ENCODE measurements around the gene CD79B.

DNA sequence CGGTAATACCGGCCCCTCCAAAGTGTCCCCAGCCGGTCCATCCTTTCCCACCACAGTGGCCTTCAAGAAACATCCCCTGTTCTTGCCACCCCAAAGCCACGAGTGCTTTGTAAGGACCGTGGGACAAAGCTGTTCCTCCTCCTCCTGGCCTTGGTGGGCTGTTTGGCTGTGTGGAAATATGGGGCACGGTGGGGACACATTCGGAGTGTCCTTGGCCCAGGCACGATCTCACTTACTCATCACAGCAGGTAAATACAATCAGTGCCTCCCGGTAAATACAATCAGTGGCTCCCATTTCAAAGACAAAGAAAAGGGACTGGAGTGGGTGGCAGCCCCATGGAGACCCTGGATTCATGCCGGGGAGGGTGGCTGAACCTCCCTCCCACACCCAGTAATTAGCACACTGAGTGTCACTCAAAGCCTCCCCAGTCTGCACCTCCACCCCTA, 30.2 kb upstream of the CD79B start:
- TF ChIP-seq POLR2A (IDR thresholded peaks at IDR 0.05; ENCODE audit: low read depth, low read length) (no peak), POLR2AphosphoS5 (IDR thresholded peaks at IDR 0.05; ENCODE audit: low read depth, low read length) (no peak), SPI1 (IDR thresholded peaks at IDR 0.05; ENCODE audit: low read depth, low read length) (no peak), TAF1 (IDR thresholded peaks at IDR 0.05; ENCODE audit: low read depth, low read length) (no peak), POU2F2 (IDR thresholded peaks at IDR 0.05; ENCODE audit: low read depth, low read length) (no peak), PAX5 (IDR thresholded peaks at IDR 0.05; ENCODE audit: insufficient read depth, low read length, severe bottlenecking) (no peak)

All from GM12891 (cell line).